GM23248 (cell line): ENCODE results near the gene C2CD5. TPM values are rescaled to one million over a fixed set of nuclear protein-coding genes. Genes with fewer than 3 reads are reported as not detected.

Experiments used
- DNase-seq: peaks from one replicate; pipeline ENCODE4 v3.0.0-alpha.2; 2015
- H2AFZ ChIP-seq: fragments of 200-600 bp; sonication (generic); 2 replicates; pipeline ENCODE4 v1.6.1; 2016; ENCODE audit warnings: antibody characterized with exemption
- H3F3A ChIP-seq: fragments of 200-600 bp; sonication (generic); 2 replicates; pipeline ENCODE4 v1.6.1; 2016; ENCODE audit warnings: mild to moderate bottlenecking, antibody characterized with exemption, mixed run types; ENCODE audit not compliant: insufficient read depth
- H3K27ac ChIP-seq: fragments of 200-600 bp; sonication (generic); 2 replicates; pipeline ENCODE4 v1.5.1; 2016; ENCODE audit warnings: mild to moderate bottlenecking
- H3K27me3 ChIP-seq: fragments of 200-600 bp; sonication (generic); replicated peaks from 2 replicates; pipeline ENCODE4 v1.6.1; 2016; ENCODE audit warnings: mild to moderate bottlenecking; ENCODE audit not compliant: insufficient read depth
- H3K36me3 ChIP-seq: fragments of 200-600 bp; sonication (generic); 2 replicates; pipeline ENCODE4 v1.6.1; 2016; ENCODE audit warnings: low read depth, mild to moderate bottlenecking
- H3K4me1 ChIP-seq: fragments of 200-600 bp; sonication (generic); 2 replicates; pipeline ENCODE4 v1.6.1; 2016; ENCODE audit warnings: mild to moderate bottlenecking; ENCODE audit not compliant: insufficient read depth
- H3K4me2 ChIP-seq: fragments of 200-600 bp; sonication (generic); one replicate; pipeline ENCODE4 v1.6.1; 2016; ENCODE audit warnings: mild to moderate bottlenecking; ENCODE audit not compliant: unreplicated experiment
- H3K4me3 ChIP-seq: fragments of 200-600 bp; sonication (generic); 2 replicates; pipeline ENCODE4 v1.5.1; 2016; ENCODE audit warnings: mild to moderate bottlenecking
- H3K79me2 ChIP-seq: fragments of 200-600 bp; sonication (generic); 2 replicates; pipeline ENCODE4 v1.6.1; 2016; ENCODE audit warnings: mild to moderate bottlenecking; ENCODE audit not compliant: insufficient read depth
- H3K9ac ChIP-seq: fragments of 200-600 bp; sonication (generic); 2 replicates; pipeline ENCODE4 v1.6.1; 2016; ENCODE audit warnings: mild to moderate bottlenecking
- H3K9me2 ChIP-seq: fragments of 200-600 bp; sonication (generic); 2 replicates; pipeline ENCODE4 v1.6.1; 2016; ENCODE audit warnings: mixed run types, mild to moderate bottlenecking, moderate library complexity; ENCODE audit not compliant: insufficient read depth
- H3K9me3 ChIP-seq: fragments of 200-600 bp; sonication (generic); one replicate; pipeline ENCODE4 v1.6.1; 2017; ENCODE audit warnings: low read depth
- H4K20me1 ChIP-seq: fragments of 200-600 bp; sonication (generic); 2 replicates; pipeline ENCODE4 v1.6.0; 2016; ENCODE audit not compliant: insufficient read depth
- EZH2 ChIP-seq: fragments of 200-600 bp; sonication (generic); IDR thresholded peaks from 2 replicates; pipeline ENCODE4 v1.6.1; 2018; ENCODE audit warnings: antibody characterized with exemption, mild to moderate bottlenecking; ENCODE audit not compliant: insufficient read depth, poor library complexity, severe bottlenecking
- EZH2phosphoT487 ChIP-seq: fragments of 200-600 bp; sonication (generic); IDR thresholded peaks from 2 replicates; pipeline ENCODE4 v1.6.1; 2018; ENCODE audit warnings: antibody characterized with exemption, moderate library complexity, mild to moderate bottlenecking, low read depth; ENCODE audit not compliant: insufficient read depth
- WGBS, 2 experiments: methylation state at CpG; one replicate each; pipeline ENCODE4 v1.1.6; 2015 to 2017; ENCODE audit warnings: low lambda C conversion rate in 2 of 2, low coverage in 1 of 2; ENCODE audit errors: missing lambda C conversion rate in 2 of 2; 5-methylcytosine and 5-hydroxymethylcytosine counted together
- in situ Hi-C: fragments of 300-500 bp; cut with MboI; formaldehyde crosslinking; loops from 2 replicates; pipeline ENCODE4 v1.15.0; 2020
- polyA plus RNA-seq: library from polyadenylated mRNA; unstranded; fragments of >200 nt; fragmentation: Nextera tagmentation; extraction: Ambion mirVana; gene quantifications from 2 replicates; pipeline ENCODE4 v1.2.1, GENCODE V29; 2016
- total RNA-seq: library from RNA; depleted of rRNA; stranded (reverse); fragments of >200 nt; shearing (Covaris generic); gene quantifications from 2 replicates; pipeline ENCODE4 v1.2.3, GENCODE V29; 2014

The C2CD5 gene
- total and polyA plus RNA-seq, 2 experiments from 2014 or later = 13.3 to 13.7 TPM

- Histone ChIP-seq H3K79me2 (no peaks in the 10 kb centered on the region), H3F3A (no peaks in the 10 kb centered on the region), H4K20me1 (no peaks in the 10 kb centered on the region), H3K4me3 (no peak overlapping the region), H3K36me3 (peaks cover 7% of the 10 kb centered on the region), H3K4me2 (no peak overlapping the region), H3K9me3 (no peaks in the 10 kb centered on the region), H3K27ac (no peak overlapping the region), H3K4me1 (peaks cover 12% of the 10 kb centered on the region), H2AFZ (no peak overlapping the region), H3K27me3 (no peaks in the 10 kb centered on the region), H3K9ac (no peak overlapping the region), H3K9me2 (no peaks in the 10 kb centered on the region)
- TF ChIP-seq EZH2 (no peak), EZH2phosphoT487 (no peak)
- 77 to 78% methylated on average over 6 of the region's 6 CpGs for WGBS, 2 experiments
- in situ Hi-C loops = no loop called here
- peak; percentile 20 for DNase-seq
Measured at GRCh38 chr12:22518998-22519397, 25.3 kb downstream of the C2CD5 start.

GRCh38 chr12:22518060-22518719, 26.2 kb downstream of the C2CD5 start:
- Histone ChIP-seq H3K79me2 (no peaks in the 10 kb centered on the region), H3K9ac (no peak overlapping the region), H3K36me3 (peaks cover 7% of the 10 kb centered on the region), H3K4me3 (no peak overlapping the region), H3F3A (no peaks in the 10 kb centered on the region), H3K4me1 (peaks cover 12% of the 10 kb centered on the region), H3K9me3 (no peaks in the 10 kb centered on the region), H3K27me3 (no peaks in the 10 kb centered on the region), H3K27ac (no peak overlapping the region), H3K4me2 (no peak overlapping the region), H2AFZ (no peak overlapping the region), H3K9me2 (no peaks in the 10 kb centered on the region), H4K20me1 (no peaks in the 10 kb centered on the region)
- in situ Hi-C loops = no loop called here
- 44 to 48% methylated on average over 1 of the region's 1 CpG for WGBS, 2 experiments
- no peak for DNase-seq
- no peak for TF ChIP-seq EZH2phosphoT487
- TF ChIP-seq EZH2 = no peak

- DNase-seq = no peak
- in situ Hi-C loops = no loop called here
Measured at GRCh38 chr12:22514875-22515274, 29.5 kb downstream of the C2CD5 start.

GRCh38 chr12:22505826-22506225, 38.5 kb downstream of the C2CD5 start:
- DNase-seq = no peak

More at GRCh38 chr12:22514875-22515274, 29.5 kb downstream of the C2CD5 start:
- TF ChIP-seq EZH2phosphoT487 (no peak), EZH2 (no peak)
- Histone ChIP-seq H3K4me3 (no peak overlapping the region), H3K27ac (no peak overlapping the region), H3F3A (no peaks in the 10 kb centered on the region), H3K4me1 (no peaks in the 10 kb centered on the region), H3K9ac (no peak overlapping the region), H3K27me3 (no peaks in the 10 kb centered on the region), H3K79me2 (no peaks in the 10 kb centered on the region), H3K36me3 (peaks cover 7% of the 10 kb centered on the region), H2AFZ (no peak overlapping the region), H3K9me2 (no peaks in the 10 kb centered on the region), H3K4me2 (no peak overlapping the region), H3K9me3 (no peaks in the 10 kb centered on the region), H4K20me1 (no peaks in the 10 kb centered on the region)
- WGBS, 2 experiments = 93 to 100% methylated on average over 1 of the region's 1 CpG

More at GRCh38 chr12:22505826-22506225, 38.5 kb downstream of the C2CD5 start:
- Histone ChIP-seq H3K27me3 (no peaks in the 10 kb centered on the region), H3K9me2 (no peaks in the 10 kb centered on the region), H2AFZ (no peak overlapping the region), H3K4me1 (no peaks in the 10 kb centered on the region), H3K36me3 (0 out of 2 replicates have a peak, but pooled peaks cover 11% of the 10 kb centered on the region), H3K4me2 (no peak overlapping the region), H3F3A (no peaks in the 10 kb centered on the region), H3K9ac (no peak overlapping the region), H4K20me1 (no peaks in the 10 kb centered on the region), H3K27ac (no peak overlapping the region), H3K4me3 (no peak overlapping the region), H3K9me3 (no peaks in the 10 kb centered on the region), H3K79me2 (no peaks in the 10 kb centered on the region)
- no peak for TF ChIP-seq EZH2phosphoT487
- no peak for TF ChIP-seq EZH2
- 68 to 81% methylated on average over 2 of the region's 2 CpGs for WGBS, 2 experiments
- in situ Hi-C loops = no loop called here
